SJCRH30 (cell line): ENCODE results near the gene RRAS2. TPM values are rescaled to one million over a fixed set of nuclear protein-coding genes. Genes with fewer than 3 reads are reported as not detected.

ENCODE experiments used
- DNase-seq, 2 experiments: peaks; one replicate each; pipeline ENCODE4 v3.0.0-alpha.2; 2015 to 2020
- H3K27ac ChIP-seq: fragments of 250-450 bp; sonication (Bioruptor Pico); 2 replicates; pipeline ENCODE4 v1.5.1; 2020; ENCODE audit warnings: mild to moderate bottlenecking, moderate library complexity
- H3K27me3 ChIP-seq: fragments of 250-450 bp; sonication (Bioruptor Pico); 2 replicates; pipeline ENCODE4 v1.5.1; 2020; ENCODE audit warnings: mild to moderate bottlenecking, moderate library complexity
- H3K36me3 ChIP-seq: fragments of 250-450 bp; sonication (Bioruptor Pico); 2 replicates; pipeline ENCODE4 v1.5.1; 2020; ENCODE audit warnings: mild to moderate bottlenecking, moderate library complexity
- H3K4me1 ChIP-seq: fragments of 250-450 bp; sonication (Bioruptor Pico); 2 replicates; pipeline ENCODE4 v1.5.1; 2020; ENCODE audit warnings: mild to moderate bottlenecking, moderate library complexity
- H3K4me3 ChIP-seq: fragments of 250-450 bp; sonication (Bioruptor Pico); 2 replicates; pipeline ENCODE4 v1.5.1; 2020; ENCODE audit warnings: mild to moderate bottlenecking, moderate library complexity
- H3K9me3 ChIP-seq: fragments of 250-450 bp; sonication (Bioruptor Pico); replicated peaks from 2 replicates; pipeline ENCODE4 v1.5.1; 2020; ENCODE audit warnings: mild to moderate bottlenecking, moderate library complexity
- total RNA-seq: library from RNA; depleted of rRNA; stranded (reverse); fragments of >200 nt; shearing (Covaris generic); gene quantifications from 2 replicates; pipeline ENCODE4 v1.2.3, GENCODE V29; 2014

RRAS2 gene
- total RNA-seq, 1 experiment from 2014 or later: 93.0 TPM

- peak in 1 of 2 experiments; percentile 41 for DNase-seq
- Histone ChIP-seq H3K4me1 (peaks cover 15% of the 10 kb centered on the region), H3K9me3 (peaks cover 13% of the 10 kb centered on the region), H3K36me3 (peaks cover 2% of the 10 kb centered on the region; the same call in 1 of the 2 replicates), H3K27me3 (no peaks in the 10 kb centered on the region), H3K4me3 (no peak overlapping the region), H3K27ac (no peak overlapping the region)
These were observed 22.2 kb downstream of the RRAS2 start for GRCh38 chr11:14336507-14337503.

DNA sequence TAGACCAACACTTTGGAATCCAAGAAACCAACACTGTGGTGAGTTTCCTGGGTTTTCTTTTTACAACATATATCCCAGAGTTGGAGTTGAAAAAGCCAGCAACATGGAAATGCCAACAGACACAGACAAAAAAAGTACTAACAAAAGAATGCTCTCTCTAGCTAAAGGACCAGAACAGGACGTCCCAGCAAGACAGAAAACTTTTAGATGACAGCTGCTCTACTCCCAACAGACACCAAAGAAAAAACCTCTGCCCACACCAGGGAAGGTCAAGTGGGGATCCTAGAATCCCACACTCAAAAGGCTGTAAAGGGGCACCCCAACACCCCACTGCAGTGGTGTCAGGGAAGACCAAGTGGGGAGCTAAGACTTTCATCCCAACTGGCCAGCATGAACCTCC is 23.3 kb downstream of the RRAS2 start:
- Histone ChIP-seq H3K27ac (no peak overlapping the region), H3K27me3 (no peaks in the 10 kb centered on the region), H3K9me3 (peaks cover 13% of the 10 kb centered on the region)

DNA sequence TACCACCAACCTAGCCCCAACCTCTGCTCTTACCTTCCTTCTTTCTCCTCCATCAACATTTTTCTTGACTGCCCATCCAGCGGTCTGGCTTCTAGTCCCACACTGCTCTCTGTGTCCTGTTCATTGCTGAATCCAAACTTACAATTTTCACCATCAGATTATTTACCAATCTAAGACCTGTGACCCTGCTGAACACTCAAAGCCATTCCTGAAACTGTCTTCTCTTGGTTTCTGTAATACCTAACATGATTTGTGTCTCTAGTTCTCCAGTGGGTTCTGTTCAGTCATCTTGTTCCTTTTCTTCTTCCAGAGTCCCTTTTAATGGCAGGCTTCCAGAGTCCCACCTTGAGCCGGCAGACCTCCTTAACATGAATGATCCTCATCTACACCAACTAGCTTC is 24.1 kb downstream of the RRAS2 start:
- Histone ChIP-seq H3K4me3 (no peak overlapping the region), H3K36me3 (peaks cover 2% of the 10 kb centered on the region; the same call in 1 of the 2 replicates), H3K27me3 (no peaks in the 10 kb centered on the region)

More for the DNA sequence above, 23.3 kb downstream of the RRAS2 start:
- peak in 1 of 2 experiments; percentile 25 for DNase-seq
- H3K4me3 ChIP-seq: no peak overlapping the region
- H3K36me3 ChIP-seq: peaks cover 2% of the 10 kb centered on the region; the same call in 1 of the 2 replicates
- peaks cover 13% of the 10 kb centered on the region for H3K4me1 ChIP-seq

DNA sequence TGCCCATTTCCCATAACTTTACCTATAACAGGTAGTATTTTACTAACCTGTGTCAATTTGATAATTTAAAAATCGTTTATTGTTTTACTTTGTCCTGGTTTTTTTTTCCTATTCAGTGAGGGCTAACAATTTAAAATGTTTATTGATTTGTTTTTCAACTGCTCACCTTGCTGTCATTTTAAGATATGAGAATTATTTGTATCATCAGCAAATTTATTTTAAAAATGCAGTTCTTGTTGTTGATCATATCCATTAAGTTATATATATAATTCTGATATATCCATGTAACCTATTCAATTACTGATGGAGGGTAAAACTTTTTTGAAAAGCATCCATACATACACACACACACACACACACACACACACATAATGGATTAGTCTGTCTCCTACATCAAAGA is 24.8 kb downstream of the RRAS2 start:
- H3K4me1 ChIP-seq: peaks cover 13% of the 10 kb centered on the region
- no peak overlapping the region for H3K27ac ChIP-seq
- no peak overlapping the region for H3K4me3 ChIP-seq
- no peak for DNase-seq
- H3K27me3 ChIP-seq: no peaks in the 10 kb centered on the region
- H3K9me3 ChIP-seq: peaks cover 11% of the 10 kb centered on the region
- H3K36me3 ChIP-seq: peaks cover 2% of the 10 kb centered on the region; the same call in 1 of the 2 replicates

More for the DNA sequence above, 24.1 kb downstream of the RRAS2 start:
- DNase-seq: no peak
- peaks cover 11% of the 10 kb centered on the region for H3K9me3 ChIP-seq
- no peak overlapping the region for H3K27ac ChIP-seq
- H3K4me1 ChIP-seq: peaks cover 13% of the 10 kb centered on the region

DNA sequence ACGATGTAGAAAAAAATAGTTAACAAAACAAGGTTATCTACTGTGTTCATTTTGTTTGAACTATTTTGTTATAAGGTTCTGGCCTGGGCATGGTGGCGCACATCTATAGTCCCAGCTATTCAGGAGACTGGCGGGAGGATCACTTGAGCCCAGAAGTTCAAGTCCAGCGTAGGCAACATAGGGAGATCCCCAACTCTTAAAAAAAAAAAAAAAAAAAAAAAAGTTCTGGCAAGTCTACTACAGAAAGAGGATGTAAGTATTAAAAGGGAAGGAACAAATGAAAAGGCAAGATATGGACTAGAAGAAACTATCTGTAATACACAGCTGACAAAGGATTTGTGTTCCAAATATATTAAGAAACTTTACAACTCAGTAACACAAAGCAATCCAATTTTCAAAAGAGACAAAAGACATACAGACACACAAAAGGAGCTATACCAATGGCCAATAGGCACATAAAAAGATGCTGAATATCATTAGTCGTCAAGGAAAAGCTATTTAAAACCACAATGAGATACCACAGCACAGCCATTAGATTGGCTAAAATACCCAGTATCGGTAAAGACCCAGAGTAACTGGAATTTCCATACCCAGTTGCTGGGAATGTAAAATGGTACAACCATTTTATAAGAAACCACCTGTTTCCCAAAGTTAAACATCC is 27.4 kb downstream of the RRAS2 start:
- no peak overlapping the region for H3K4me3 ChIP-seq
- H3K27ac ChIP-seq: no peak overlapping the region
- peaks cover 1% of the 10 kb centered on the region; the same call in 1 of the 2 replicates for H3K36me3 ChIP-seq
- no peak for DNase-seq
- H3K4me1 ChIP-seq: peaks cover 9% of the 10 kb centered on the region
- no peaks in the 10 kb centered on the region for H3K27me3 ChIP-seq
- H3K9me3 ChIP-seq: peaks cover 5% of the 10 kb centered on the region

DNA sequence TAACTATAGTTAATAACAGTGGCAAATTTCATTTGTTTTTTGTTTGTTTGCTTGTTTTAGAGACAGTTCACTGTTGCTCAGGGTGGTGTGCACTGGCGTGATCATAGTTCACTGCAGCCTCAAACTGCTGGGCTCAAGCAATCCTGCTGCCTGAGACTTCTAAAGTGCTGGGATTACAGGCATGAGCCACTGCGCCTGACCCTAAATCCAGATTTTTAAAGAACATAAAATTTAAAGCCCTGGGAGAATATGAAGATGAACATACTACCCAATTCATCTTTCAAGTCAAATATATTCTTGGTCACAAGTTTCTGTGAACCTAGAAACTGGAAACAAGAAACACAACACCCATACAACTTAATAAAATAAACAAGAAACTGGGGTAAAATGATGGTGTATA is 28.1 kb downstream of the RRAS2 start:
- no peak for DNase-seq
- Histone ChIP-seq H3K4me3 (no peak overlapping the region), H3K9me3 (no peaks in the 10 kb centered on the region; the same call in 1 of the 2 replicates), H3K36me3 (no peaks in the 10 kb centered on the region), H3K27me3 (no peaks in the 10 kb centered on the region), H3K4me1 (peaks cover 6% of the 10 kb centered on the region; the same call in 1 of the 2 replicates), H3K27ac (no peak overlapping the region)

DNA sequence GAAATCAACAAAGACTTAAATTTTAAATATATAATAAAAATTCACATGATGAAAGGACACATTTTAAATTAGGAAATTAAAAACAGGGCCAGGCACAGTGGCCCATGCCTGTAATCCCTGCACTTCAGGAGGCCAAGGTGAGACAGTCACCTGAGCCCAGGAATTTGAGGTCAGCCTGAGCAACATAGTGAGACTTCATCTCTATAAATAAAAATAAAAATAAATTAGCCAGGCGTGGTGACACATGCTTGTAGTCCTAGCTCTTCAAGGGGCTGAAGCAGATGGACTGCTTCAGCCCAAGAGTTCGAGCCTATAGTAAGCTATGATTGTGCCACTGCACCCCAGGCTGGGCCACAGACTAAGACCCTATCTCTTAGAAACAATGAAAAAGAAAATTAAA is 29.3 kb downstream of the RRAS2 start:
- H3K27me3 ChIP-seq: no peaks in the 10 kb centered on the region
- no peaks in the 10 kb centered on the region; the same call in 1 of the 2 replicates for H3K36me3 ChIP-seq
- H3K27ac ChIP-seq: no peak overlapping the region
- 0 out of 2 replicates have a peak, but pooled peaks cover 2% of the 10 kb centered on the region for H3K4me1 ChIP-seq
- no peak overlapping the region for H3K4me3 ChIP-seq
- no peaks in the 10 kb centered on the region; the same call in 1 of the 2 replicates for H3K9me3 ChIP-seq
- no peak for DNase-seq

- Histone ChIP-seq H3K4me1 (0 out of 2 replicates have a peak, but pooled peaks cover 2% of the 10 kb centered on the region), H3K9me3 (no peaks in the 10 kb centered on the region), H3K4me3 (no peak overlapping the region), H3K27ac (no peak overlapping the region), H3K27me3 (no peaks in the 10 kb centered on the region), H3K36me3 (no peaks in the 10 kb centered on the region; the same call in 1 of the 2 replicates)
- DNase-seq: no peak
These were observed 31.9 kb downstream of the RRAS2 start for GRCh38 chr11:14327116-14327515.

- no peak for DNase-seq
- H3K27me3 ChIP-seq: no peaks in the 10 kb centered on the region
- H3K4me1 ChIP-seq: peaks cover 15% of the 10 kb centered on the region
- no peak overlapping the region for H3K4me3 ChIP-seq
- no peaks in the 10 kb centered on the region; the same call in 1 of the 2 replicates for H3K36me3 ChIP-seq
- no peak overlapping the region for H3K27ac ChIP-seq
- H3K9me3 ChIP-seq: no peaks in the 10 kb centered on the region
These were observed 35.8 kb downstream of the RRAS2 start for GRCh38 chr11:14323118-14323676.

DNA sequence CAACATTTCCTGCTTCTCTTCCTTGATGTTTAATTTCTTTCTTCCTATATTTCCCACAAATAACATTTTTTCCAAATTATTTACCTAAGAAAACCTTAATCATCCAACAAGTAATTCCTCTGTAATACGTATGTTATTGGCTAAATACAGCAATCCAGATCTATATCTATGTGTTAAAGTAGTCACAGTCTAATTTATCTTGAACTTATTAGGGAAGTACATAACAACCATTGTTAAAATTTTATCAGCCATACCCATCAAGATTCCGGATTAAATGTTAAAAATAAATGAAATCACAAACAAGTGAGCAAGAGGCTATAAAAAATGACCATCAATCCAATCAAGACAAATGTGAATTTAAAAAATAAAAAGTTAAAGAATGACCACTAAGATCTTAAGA is 36.5 kb downstream of the RRAS2 start:
- no peak overlapping the region for H3K4me3 ChIP-seq
- H3K27ac ChIP-seq: no peak overlapping the region
- no peak for DNase-seq
- H3K9me3 ChIP-seq: no peaks in the 10 kb centered on the region
- H3K4me1 ChIP-seq: peaks cover 15% of the 10 kb centered on the region
- no peaks in the 10 kb centered on the region; the same call in 1 of the 2 replicates for H3K36me3 ChIP-seq
- H3K27me3 ChIP-seq: no peaks in the 10 kb centered on the region

DNA sequence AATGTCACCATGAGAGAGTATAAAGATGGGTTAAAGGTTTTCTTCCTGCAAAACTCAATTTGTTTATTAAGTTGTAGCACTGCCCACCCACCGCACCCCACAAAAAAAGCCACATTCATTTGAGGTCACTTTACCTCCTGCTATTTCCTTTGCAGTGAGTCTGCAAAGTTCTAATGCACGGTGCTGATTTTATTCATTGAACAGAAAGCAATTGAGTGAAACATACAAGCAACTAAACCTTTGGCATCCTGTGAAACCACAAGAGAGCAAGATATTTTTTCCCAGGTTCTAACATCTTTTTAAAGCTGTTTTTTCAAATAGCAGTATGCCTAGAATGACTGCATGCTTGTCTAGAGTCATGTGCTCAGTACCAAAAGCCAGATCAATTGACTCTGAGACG is 39.0 kb downstream of the RRAS2 start:
- no peaks in the 10 kb centered on the region for H3K27me3 ChIP-seq
- DNase-seq: peak in 1 of 2 experiments; percentile 51
- H3K36me3 ChIP-seq: no peaks in the 10 kb centered on the region; the same call in 1 of the 2 replicates
- no peaks in the 10 kb centered on the region for H3K9me3 ChIP-seq
- H3K4me3 ChIP-seq: no peak overlapping the region
- peaks cover 12% of the 10 kb centered on the region for H3K4me1 ChIP-seq
- no peak overlapping the region for H3K27ac ChIP-seq

DNA sequence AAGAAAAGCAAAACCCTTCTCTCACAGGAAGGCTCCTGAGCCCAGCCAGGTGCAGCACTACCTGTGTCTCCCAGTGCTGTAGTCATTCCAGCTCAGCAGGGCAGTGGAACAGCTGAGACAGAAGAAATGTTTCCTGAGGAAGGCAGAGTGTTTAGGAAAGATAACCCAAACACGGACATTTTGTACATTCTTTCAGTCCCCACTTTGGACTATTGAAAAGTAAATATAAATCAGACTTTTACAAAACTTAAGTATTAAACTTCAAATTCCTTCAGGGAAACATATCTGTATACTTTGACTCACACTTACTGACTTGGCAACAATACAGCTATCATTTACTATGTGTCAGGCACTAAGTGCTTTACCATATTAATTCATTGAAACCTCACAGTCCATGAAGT is 40.4 kb downstream of the RRAS2 start:
- Histone ChIP-seq H3K4me1 (peaks cover 12% of the 10 kb centered on the region), H3K9me3 (no peaks in the 10 kb centered on the region), H3K36me3 (no peaks in the 10 kb centered on the region), H3K27me3 (no peaks in the 10 kb centered on the region), H3K27ac (no peak overlapping the region), H3K4me3 (no peak overlapping the region)
- no peak for DNase-seq

DNA sequence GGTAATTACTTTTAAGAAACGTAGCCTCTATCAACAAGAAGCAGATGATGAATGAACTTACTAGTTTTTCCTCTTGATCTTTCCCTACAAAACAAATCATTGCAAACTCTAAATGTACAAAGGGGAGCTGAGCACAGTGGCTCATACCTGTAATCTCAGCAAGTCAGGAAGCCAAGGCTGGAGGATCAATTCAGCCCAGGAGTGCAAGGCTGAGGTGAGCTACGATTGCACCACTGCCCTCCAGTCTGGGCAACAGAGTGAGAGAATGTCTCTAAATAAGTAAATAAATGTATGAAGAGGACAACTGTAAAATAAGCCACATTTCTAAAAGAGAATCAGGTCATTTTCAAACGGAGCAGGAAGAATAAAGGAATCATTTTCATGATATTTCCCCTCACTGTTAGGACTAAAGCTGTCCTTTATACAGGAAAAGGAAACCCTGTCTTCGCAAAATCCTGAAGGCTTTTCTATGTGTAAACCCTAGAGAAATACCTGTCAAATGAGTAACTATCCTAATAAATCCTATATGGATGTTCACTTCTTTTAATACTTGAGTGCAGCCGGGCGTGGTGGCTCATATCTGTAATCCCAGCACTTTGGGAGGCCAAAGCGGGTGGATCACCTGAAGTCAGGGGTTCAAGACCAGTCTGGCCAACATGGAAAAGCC is 41.2 kb downstream of the RRAS2 start:
- Histone ChIP-seq H3K9me3 (no peaks in the 10 kb centered on the region), H3K4me3 (no peak overlapping the region), H3K27ac (no peak overlapping the region), H3K27me3 (no peaks in the 10 kb centered on the region), H3K4me1 (peaks cover 12% of the 10 kb centered on the region), H3K36me3 (no peaks in the 10 kb centered on the region)
- no peak for DNase-seq

DNA sequence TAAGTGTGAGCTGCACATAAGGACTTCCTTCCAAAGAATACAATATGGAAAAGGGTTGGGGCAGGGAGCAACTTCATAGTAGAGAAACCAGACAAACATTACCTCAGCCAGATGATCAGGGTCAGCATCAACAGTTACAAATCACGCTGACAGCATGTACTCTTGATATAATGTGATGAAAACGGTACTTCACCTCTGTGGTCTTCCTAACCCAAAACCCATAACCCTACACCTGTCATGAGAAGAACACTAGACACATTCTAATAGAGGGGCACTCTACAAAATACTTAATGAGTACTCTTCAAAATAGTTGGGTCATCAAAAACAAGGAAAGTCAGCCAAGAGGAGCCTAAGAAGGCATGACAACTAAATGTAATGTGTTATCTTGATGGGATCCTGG is 43.9 kb downstream of the RRAS2 start:
- DNase-seq: no peak
- H3K4me3 ChIP-seq: no peak overlapping the region
- no peaks in the 10 kb centered on the region for H3K36me3 ChIP-seq
- no peaks in the 10 kb centered on the region for H3K9me3 ChIP-seq
- peaks cover 6% of the 10 kb centered on the region for H3K4me1 ChIP-seq
- no peaks in the 10 kb centered on the region for H3K27me3 ChIP-seq
- H3K27ac ChIP-seq: no peak overlapping the region
